ENCODE data around the gene ERCC6. TPM values are rescaled to one million over a fixed set of nuclear protein-coding genes. Genes with fewer than 3 reads are reported as not detected.

ERCC6 gene
- total RNA-seq, 3 donors from 2014 or later, result 18.9 to 29.8 (median 25.4) TPM

DNA sequence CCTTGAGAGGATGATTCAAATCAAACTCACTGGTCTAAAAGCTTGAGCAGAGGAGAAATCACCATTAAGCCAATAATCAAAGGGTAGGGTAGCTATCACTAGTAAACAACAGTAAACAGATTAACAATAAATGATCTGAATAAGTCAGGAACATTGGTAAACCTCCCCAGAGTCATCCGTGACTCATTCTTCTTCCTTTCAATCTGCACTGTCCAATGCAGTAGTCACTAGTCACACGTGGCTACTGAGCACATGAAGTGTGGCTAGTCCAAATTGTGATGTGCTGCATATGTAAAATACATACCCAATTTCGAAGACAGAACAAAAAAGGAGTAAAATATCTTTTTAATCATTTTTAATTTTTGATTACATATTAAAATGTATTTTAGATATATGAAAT is 64.0 kb downstream of the ERCC6 start:
- intact Hi-C loops (cut with DNase I, micrococcal nuclease), result no loop called here
- Histone ChIP-seq H3K36me3 (ENCODE audit: low read depth) (no peaks in the 10 kb centered on the region), H3K4me3 (no peak overlapping the region), H3K4me1 (ENCODE audit: low read depth) (no peaks in the 10 kb centered on the region), H3K9me3 (no peaks in the 10 kb centered on the region)
- TF ChIP-seq, protein P1, sequence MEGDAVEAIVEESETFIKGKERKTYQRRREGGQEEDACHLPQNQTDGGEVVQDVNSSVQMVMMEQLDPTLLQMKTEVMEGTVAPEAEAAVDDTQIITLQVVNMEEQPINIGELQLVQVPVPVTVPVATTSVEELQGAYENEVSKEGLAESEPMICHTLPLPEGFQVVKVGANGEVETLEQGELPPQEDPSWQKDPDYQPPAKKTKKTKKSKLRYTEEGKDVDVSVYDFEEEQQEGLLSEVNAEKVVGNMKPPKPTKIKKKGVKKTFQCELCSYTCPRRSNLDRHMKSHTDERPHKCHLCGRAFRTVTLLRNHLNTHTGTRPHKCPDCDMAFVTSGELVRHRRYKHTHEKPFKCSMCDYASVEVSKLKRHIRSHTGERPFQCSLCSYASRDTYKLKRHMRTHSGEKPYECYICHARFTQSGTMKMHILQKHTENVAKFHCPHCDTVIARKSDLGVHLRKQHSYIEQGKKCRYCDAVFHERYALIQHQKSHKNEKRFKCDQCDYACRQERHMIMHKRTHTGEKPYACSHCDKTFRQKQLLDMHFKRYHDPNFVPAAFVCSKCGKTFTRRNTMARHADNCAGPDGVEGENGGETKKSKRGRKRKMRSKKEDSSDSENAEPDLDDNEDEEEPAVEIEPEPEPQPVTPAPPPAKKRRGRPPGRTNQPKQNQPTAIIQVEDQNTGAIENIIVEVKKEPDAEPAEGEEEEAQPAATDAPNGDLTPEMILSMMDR (IDR thresholded peaks at IDR 0.05), result no peak
- no peak for ATAC-seq
- no peak for DNase-seq

DNA sequence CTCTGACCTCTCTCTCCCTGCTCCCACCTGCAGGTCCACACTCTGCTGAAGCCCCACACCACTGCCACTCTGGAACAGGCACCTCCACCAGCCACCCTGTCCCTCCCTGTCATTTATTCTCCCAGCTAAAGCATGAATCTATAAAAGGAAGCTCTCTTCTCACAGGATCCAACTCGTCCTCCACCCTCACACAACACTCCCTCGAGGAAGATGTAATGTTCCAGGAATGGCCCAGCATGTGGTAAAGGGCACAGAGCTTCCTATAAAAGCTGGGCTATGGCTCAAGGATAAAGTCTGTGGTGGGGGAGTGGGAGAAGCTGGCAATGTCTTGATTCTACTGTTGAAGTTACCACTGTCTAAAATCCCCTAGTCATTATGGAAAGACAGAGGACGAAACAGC is 67.4 kb downstream of the ERCC6 start:
- H3K36me3 ChIP-seq (ENCODE audit: low read depth), result no peaks in the 10 kb centered on the region
- intact Hi-C loops (cut with DNase I, micrococcal nuclease), result no loop called here
- DNase-seq, result no peak
- no peak for ATAC-seq
- TF ChIP-seq, protein P1 (IDR thresholded peaks at IDR 0.05), result no peak
- H3K4me1 ChIP-seq (ENCODE audit: low read depth), result no peaks in the 10 kb centered on the region
- no peaks in the 10 kb centered on the region for H3K9me3 ChIP-seq
- H3K4me3 ChIP-seq, result no peak overlapping the region

DNA sequence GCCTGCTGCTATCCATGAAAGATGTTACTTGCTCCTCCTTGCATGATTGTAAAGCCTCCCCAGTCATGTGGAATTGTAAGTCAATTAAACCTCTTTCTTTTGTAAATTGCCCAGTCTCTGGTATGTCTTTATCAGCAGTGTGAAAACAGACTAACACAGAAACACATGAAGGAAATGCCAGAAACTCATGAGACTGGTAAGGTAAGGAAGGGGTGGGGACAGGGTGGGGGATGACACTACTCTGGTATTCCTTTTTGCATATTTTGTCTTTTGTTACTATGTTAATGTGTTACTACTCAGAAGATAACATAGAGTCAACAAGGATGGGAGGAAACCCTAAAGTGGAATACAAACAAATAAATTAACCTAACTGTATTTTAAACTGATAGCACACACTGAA is 73.2 kb downstream of the ERCC6 start:
- Histone ChIP-seq H3K4me1 (ENCODE audit: low read depth) (no peaks in the 10 kb centered on the region), H3K36me3 (ENCODE audit: low read depth) (no peaks in the 10 kb centered on the region), H3K9me3 (no peaks in the 10 kb centered on the region), H3K4me3 (no peak overlapping the region)
- no peak for ATAC-seq
- TF ChIP-seq, protein P1 (IDR thresholded peaks at IDR 0.05), result no peak
- intact Hi-C loops (cut with DNase I, micrococcal nuclease), result no loop called here
- no peak for DNase-seq

Other genes starting within 250 kb of the ERCC6 start
- gene C10orf71, start 240.0 kb downstream of the ERCC6 start, total RNA-seq, result under 1 TPM in 1 of 3 donors, not detected in 2; 0.05 TPM
- gene DRGX, start 143.0 kb downstream of the ERCC6 start, total RNA-seq, result under 1 TPM; 0.10 to 0.35 (median 0.22) TPM
- gene SLC18A3, start 71.2 kb upstream of the ERCC6 start, total RNA-seq, result 1 to 10 TPM in 1 of 3 donors, not detected in 2; 1.6 TPM
- 1 to 10 TPM in 1 of 3 donors, under 1 TPM in 2; 0.61 to 1.6 (median 0.84) TPM for gene CHAT, start 74.9 kb upstream of the ERCC6 start, total RNA-seq
- not detected for gene C10orf53, start 140.5 kb upstream of the ERCC6 start, total RNA-seq
- gene OGDHL, start 223.2 kb upstream of the ERCC6 start, total RNA-seq, result 1 to 10 TPM; 1.9 to 2.6 (median 2.5) TPM

Measured in mucosa of descending colon (tissue), 3 donors.